Body of pancreas (tissue), 4 donors: ENCODE measurements around the gene FRMD4B.

Experiments
- POLR2A ChIP-seq, 3 donors: fragments of 450-650 bp; IDR thresholded peaks; one replicate each; pipeline ENCODE4 v1.6.1; 2016; ENCODE audit warnings: antibody characterized with exemption in 3 of 3, mild to moderate bottlenecking in 2 of 3
- TF ChIP-seq, protein P1 (sequence below), 7 experiments: fragments of 450-650 bp in 4 of 7; fragments of 200-600 bp in 3 of 7; sonication (generic) in 3 of 7; IDR thresholded peaks; one replicate each; pipeline ENCODE4 v1.5.1; 2016 to 2019; ENCODE audit warnings: antibody characterized with exemption in 7 of 7

DNA sequence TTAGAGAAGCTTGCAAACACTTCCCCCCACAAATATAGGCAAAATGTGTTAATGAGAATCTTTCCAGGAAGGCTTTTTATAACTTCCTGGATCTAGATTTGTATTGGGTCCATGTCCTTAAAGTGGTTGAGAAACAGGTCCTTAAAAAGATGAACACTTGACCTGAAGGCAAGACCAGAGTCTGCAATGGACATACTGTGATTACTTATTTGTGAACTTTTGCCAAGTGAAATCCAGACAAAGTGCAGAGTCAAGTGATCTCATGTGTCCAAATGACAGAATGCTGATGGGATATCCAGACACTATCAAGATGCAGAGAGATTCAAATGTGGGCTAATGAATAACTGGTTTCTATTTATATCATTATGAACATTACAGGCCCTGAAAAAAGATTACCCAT lies 43.8 kb downstream of the FRMD4B start:
- TF ChIP-seq, protein P1, sequence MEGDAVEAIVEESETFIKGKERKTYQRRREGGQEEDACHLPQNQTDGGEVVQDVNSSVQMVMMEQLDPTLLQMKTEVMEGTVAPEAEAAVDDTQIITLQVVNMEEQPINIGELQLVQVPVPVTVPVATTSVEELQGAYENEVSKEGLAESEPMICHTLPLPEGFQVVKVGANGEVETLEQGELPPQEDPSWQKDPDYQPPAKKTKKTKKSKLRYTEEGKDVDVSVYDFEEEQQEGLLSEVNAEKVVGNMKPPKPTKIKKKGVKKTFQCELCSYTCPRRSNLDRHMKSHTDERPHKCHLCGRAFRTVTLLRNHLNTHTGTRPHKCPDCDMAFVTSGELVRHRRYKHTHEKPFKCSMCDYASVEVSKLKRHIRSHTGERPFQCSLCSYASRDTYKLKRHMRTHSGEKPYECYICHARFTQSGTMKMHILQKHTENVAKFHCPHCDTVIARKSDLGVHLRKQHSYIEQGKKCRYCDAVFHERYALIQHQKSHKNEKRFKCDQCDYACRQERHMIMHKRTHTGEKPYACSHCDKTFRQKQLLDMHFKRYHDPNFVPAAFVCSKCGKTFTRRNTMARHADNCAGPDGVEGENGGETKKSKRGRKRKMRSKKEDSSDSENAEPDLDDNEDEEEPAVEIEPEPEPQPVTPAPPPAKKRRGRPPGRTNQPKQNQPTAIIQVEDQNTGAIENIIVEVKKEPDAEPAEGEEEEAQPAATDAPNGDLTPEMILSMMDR (IDR thresholded peaks at IDR 0.05) = no peak
- TF ChIP-seq POLR2A (IDR thresholded peaks at IDR 0.05) = no peak
